Activated B cell treated with CpG ODN at 0.5 μM for 24 hours (primary cell): ENCODE measurements around the gene FRYL. TPM values are rescaled to one million over a fixed set of nuclear protein-coding genes. Genes with fewer than 3 reads are reported as not detected.
"Not testable (repeated sequence)": the region's sequence is repeated elsewhere in the genome, so short reads cannot be mapped to it uniquely, and the experiment has no call there.

Source experiments
- ATAC-seq: fragments of 200-7000 bp; cut with Tn5 transposase; one replicate; pipeline ENCODE4 v1.10.0; 2021; ENCODE audit warnings: low read depth, mild to moderate bottlenecking, moderate library complexity
- CTCF ChIA-PET: fragments of 350-600 bp; sonication (Branson Sonifier 250); formaldehyde crosslinking; loops from one replicate; lab custom pipeline; 2021; ENCODE audit warnings: antibody characterized with exemption; lab: Charles Lee
- POLR2A ChIA-PET: fragments of 350-600 bp; sonication (Branson Sonifier 250); formaldehyde crosslinking; loops from one replicate; lab custom pipeline; 2021; ENCODE audit warnings: antibody characterized with exemption; lab: Charles Lee
- DNase-seq: peaks from one replicate; pipeline ENCODE4 v3.0.0; 2022
- H3K27ac Mint-ChIP-seq: one replicate; pipeline ENCODE4 v1.8.0; 2020; ENCODE audit warnings: mixed read lengths
- H3K27me3 Mint-ChIP-seq: one replicate; pipeline ENCODE4 v1.8.0; 2021; ENCODE audit warnings: mixed read lengths
- H3K36me3 Mint-ChIP-seq: one replicate; pipeline ENCODE4 v1.8.0; 2021; ENCODE audit warnings: low read depth, mixed read lengths
- H3K4me1 Mint-ChIP-seq: one replicate; pipeline ENCODE4 v1.8.0; 2021; ENCODE audit warnings: mixed read lengths
- H3K4me3 Mint-ChIP-seq: one replicate; pipeline ENCODE4 v1.8.0; 2020; ENCODE audit warnings: mild to moderate bottlenecking, mixed read lengths
- H3K9me3 Mint-ChIP-seq: one replicate; pipeline ENCODE4 v1.8.0; 2020; ENCODE audit warnings: mixed read lengths
- CTCF ChIP-seq: fragments of 200-600 bp; IDR thresholded peaks from one replicate; pipeline ENCODE4 v1.8.0; 2022; ENCODE audit warnings: antibody characterized with exemption, mild to moderate bottlenecking
- intact Hi-C: fragments of 100-400 bp; cut with micrococcal nuclease; formaldehyde crosslinking; loops from one replicate; pipeline ENCODE4 v1.15.1; 2024
- total RNA-seq: library from RNA; stranded (reverse); gene quantifications from 2 replicates; pipeline ENCODE4 v1.2.3, GENCODE V29; 2022

Gene FRYL
- total RNA-seq, 1 donor from 2014 or later = 91.5 TPM

GRCh38 chr4:48767055-48767929, 12.8 kb downstream of the FRYL start:
- intact Hi-C loops = no loop called here
- peaks cover 9% of the 10 kb centered on the region for H3K36me3 Mint-ChIP-seq
- no peaks in the 10 kb centered on the region for H3K27me3 Mint-ChIP-seq
- POLR2A ChIA-PET = no interaction called here
- H3K9me3 Mint-ChIP-seq = no peaks in the 10 kb centered on the region
- H3K4me1 Mint-ChIP-seq = peaks cover 51% of the 10 kb centered on the region
- no peak for DNase-seq
- H3K27ac Mint-ChIP-seq = no peak overlapping the region
- CTCF ChIA-PET = no interaction called here
- no peak for TF ChIP-seq CTCF
- no peak overlapping the region for H3K4me3 Mint-ChIP-seq
- ATAC-seq = no peak

GRCh38 chr4:48766131-48766792, 13.8 kb downstream of the FRYL start:
- ATAC-seq = peak; percentile 37
- intact Hi-C loops = no loop called here
- H3K27me3 Mint-ChIP-seq = no peaks in the 10 kb centered on the region
- H3K4me3 Mint-ChIP-seq = no peak overlapping the region
- no peak overlapping the region for H3K27ac Mint-ChIP-seq
- peaks cover 9% of the 10 kb centered on the region for H3K36me3 Mint-ChIP-seq
- no peak for TF ChIP-seq CTCF
- H3K9me3 Mint-ChIP-seq = no peaks in the 10 kb centered on the region
- ChIA-PET POLR2A (no interaction called here), CTCF (no interaction called here)
- DNase-seq = no peak
- peaks cover 43% of the 10 kb centered on the region for H3K4me1 Mint-ChIP-seq

- intact Hi-C loops = no loop called here
- Mint-ChIP-seq H3K27ac (no peak overlapping the region), H3K9me3 (no peaks in the 10 kb centered on the region), H3K4me1 (peaks cover 37% of the 10 kb centered on the region), H3K36me3 (peaks cover 10% of the 10 kb centered on the region), H3K4me3 (no peak overlapping the region), H3K27me3 (no peaks in the 10 kb centered on the region)
- no peak for TF ChIP-seq CTCF
- CTCF ChIA-PET = interaction anchor here (0.5 kb wide), 1 partner anchor 601 kb away, joined by 6 read pairs; no protein-coding TSS in a partner anchor
- DNase-seq (no peak), ATAC-seq (no peak)
- POLR2A ChIA-PET = no interaction called here
Observed at GRCh38 chr4:48762408-48762807, 17.7 kb downstream of the FRYL start.

- H3K4me1 Mint-ChIP-seq = peaks cover 36% of the 10 kb centered on the region
- peaks cover 5% of the 10 kb centered on the region for H3K36me3 Mint-ChIP-seq
- DNase-seq (no peak), ATAC-seq (no peak)
- ChIA-PET CTCF (no interaction called here), POLR2A (no interaction called here)
- no peaks in the 10 kb centered on the region for H3K27me3 Mint-ChIP-seq
- no peaks in the 10 kb centered on the region for H3K9me3 Mint-ChIP-seq
- TF ChIP-seq CTCF = no peak
- H3K27ac Mint-ChIP-seq = no peak overlapping the region
- intact Hi-C loops = no loop called here
- H3K4me3 Mint-ChIP-seq = no peak overlapping the region
Observed at GRCh38 chr4:48761286-48761685, 18.8 kb downstream of the FRYL start.

- DNase-seq, POLR2A ChIA-PET, H3K27ac Mint-ChIP-seq, H3K9me3 Mint-ChIP-seq, intact Hi-C loops, CTCF ChIA-PET, ATAC-seq, H3K27me3 Mint-ChIP-seq, H3K4me3 Mint-ChIP-seq: not testable (repeated sequence)
- Mint-ChIP-seq H3K36me3 (peaks cover 12% of the 10 kb centered on the region), H3K4me1 (peaks cover 38% of the 10 kb centered on the region)
Observed at GRCh38 chr4:48758703-48759102, 21.4 kb downstream of the FRYL start.
